Ovary (tissue), 3 donors: ENCODE measurements around the gene HIVEP1.

ENCODE experiments used
- CTCF ChIP-seq, 3 donors: fragments of 450-650 bp in 2 of 3; fragments of 200-600 bp in 1 of 3; IDR thresholded peaks; one replicate each; pipeline versions ENCODE4 v1.5.1 to v1.8.0; 2016 to 2022; ENCODE audit warnings: antibody characterized with exemption in 3 of 3, mild to moderate bottlenecking in 1 of 3
- EP300 ChIP-seq: sonication (generic); formaldehyde crosslinking; IDR thresholded peaks from one replicate; pipeline ENCODE4 v1.6.1; 2017; ENCODE audit warnings: antibody characterized with exemption
- POLR2A ChIP-seq: fragments of 450-650 bp; IDR thresholded peaks from one replicate; pipeline ENCODE4 v1.6.1; 2017; ENCODE audit warnings: antibody characterized with exemption, mild to moderate bottlenecking, moderate library complexity
- donor health status: DM: no; HTN: no; CAD: no.

- TF ChIP-seq CTCF (IDR thresholded peaks at IDR 0.05) (no peak), POLR2A (no peak), EP300 (no peak)
Measured at GRCh38 chr6:12090714-12091113, 78.6 kb downstream of the HIVEP1 start.
